Panc1 (cell line): ENCODE measurements around the gene HBEGF.

ENCODE experiments used
- POLR2AphosphoS5 ChIP-seq: IDR thresholded peaks from 2 replicates; pipeline ENCODE4 v1.6.1; 2012; ENCODE audit warnings: mild to moderate bottlenecking, low read depth, low read length, moderate library complexity
- SIN3A ChIP-seq: IDR thresholded peaks from 2 replicates; pipeline ENCODE4 v1.6.1; 2012; ENCODE audit warnings: low read depth, mild to moderate bottlenecking, low read length, moderate library complexity, borderline replicate concordance; ENCODE audit not compliant: insufficient read depth
- TF ChIP-seq, protein P1 (sequence below): fragments of 450-650 bp; IDR thresholded peaks from 2 replicates; pipeline ENCODE4 v1.5.1; 2017; ENCODE audit warnings: mild to moderate bottlenecking
- TF ChIP-seq, protein P2 (sequence below), 2 experiments: IDR thresholded peaks; 2 replicates each; pipeline ENCODE4 v1.6.1; 2011 to 2012; ENCODE audit warnings: low read depth in 2 of 2, control low read depth in 1 of 2, low read length in 1 of 2, mild to moderate bottlenecking in 1 of 2, moderate library complexity in 1 of 2; ENCODE audit not compliant: insufficient read depth in 1 of 2

- TF ChIP-seq POLR2AphosphoS5 (no peak), SIN3A (no peak)
- TF ChIP-seq, protein P1, sequence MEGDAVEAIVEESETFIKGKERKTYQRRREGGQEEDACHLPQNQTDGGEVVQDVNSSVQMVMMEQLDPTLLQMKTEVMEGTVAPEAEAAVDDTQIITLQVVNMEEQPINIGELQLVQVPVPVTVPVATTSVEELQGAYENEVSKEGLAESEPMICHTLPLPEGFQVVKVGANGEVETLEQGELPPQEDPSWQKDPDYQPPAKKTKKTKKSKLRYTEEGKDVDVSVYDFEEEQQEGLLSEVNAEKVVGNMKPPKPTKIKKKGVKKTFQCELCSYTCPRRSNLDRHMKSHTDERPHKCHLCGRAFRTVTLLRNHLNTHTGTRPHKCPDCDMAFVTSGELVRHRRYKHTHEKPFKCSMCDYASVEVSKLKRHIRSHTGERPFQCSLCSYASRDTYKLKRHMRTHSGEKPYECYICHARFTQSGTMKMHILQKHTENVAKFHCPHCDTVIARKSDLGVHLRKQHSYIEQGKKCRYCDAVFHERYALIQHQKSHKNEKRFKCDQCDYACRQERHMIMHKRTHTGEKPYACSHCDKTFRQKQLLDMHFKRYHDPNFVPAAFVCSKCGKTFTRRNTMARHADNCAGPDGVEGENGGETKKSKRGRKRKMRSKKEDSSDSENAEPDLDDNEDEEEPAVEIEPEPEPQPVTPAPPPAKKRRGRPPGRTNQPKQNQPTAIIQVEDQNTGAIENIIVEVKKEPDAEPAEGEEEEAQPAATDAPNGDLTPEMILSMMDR, result no peak
- TF ChIP-seq, protein P2, sequence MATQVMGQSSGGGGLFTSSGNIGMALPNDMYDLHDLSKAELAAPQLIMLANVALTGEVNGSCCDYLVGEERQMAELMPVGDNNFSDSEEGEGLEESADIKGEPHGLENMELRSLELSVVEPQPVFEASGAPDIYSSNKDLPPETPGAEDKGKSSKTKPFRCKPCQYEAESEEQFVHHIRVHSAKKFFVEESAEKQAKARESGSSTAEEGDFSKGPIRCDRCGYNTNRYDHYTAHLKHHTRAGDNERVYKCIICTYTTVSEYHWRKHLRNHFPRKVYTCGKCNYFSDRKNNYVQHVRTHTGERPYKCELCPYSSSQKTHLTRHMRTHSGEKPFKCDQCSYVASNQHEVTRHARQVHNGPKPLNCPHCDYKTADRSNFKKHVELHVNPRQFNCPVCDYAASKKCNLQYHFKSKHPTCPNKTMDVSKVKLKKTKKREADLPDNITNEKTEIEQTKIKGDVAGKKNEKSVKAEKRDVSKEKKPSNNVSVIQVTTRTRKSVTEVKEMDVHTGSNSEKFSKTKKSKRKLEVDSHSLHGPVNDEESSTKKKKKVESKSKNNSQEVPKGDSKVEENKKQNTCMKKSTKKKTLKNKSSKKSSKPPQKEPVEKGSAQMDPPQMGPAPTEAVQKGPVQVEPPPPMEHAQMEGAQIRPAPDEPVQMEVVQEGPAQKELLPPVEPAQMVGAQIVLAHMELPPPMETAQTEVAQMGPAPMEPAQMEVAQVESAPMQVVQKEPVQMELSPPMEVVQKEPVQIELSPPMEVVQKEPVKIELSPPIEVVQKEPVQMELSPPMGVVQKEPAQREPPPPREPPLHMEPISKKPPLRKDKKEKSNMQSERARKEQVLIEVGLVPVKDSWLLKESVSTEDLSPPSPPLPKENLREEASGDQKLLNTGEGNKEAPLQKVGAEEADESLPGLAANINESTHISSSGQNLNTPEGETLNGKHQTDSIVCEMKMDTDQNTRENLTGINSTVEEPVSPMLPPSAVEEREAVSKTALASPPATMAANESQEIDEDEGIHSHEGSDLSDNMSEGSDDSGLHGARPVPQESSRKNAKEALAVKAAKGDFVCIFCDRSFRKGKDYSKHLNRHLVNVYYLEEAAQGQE (IDR thresholded peaks at IDR 0.05; ENCODE audit: insufficient read depth in 1 of 2, low read depth in 2 of 2, low read length in 1 of 2), result no peak
Observed at GRCh38 chr5:140348104-140348503, 1.7 kb upstream of the HBEGF start.
